ENCODE data around the gene NUAK1. TPM values are rescaled to one million over a fixed set of nuclear protein-coding genes. Genes with fewer than 3 reads are reported as not detected.

Gene NUAK1
- polyA plus RNA-seq, 6 donors from 2014 or later, result not detected

Other genes with a start within 250 kb of the NUAK1 start
- gene CKAP4, start 109.1 kb upstream of the NUAK1 start, polyA plus RNA-seq (ENCODE audit: low read depth in 6 of 6), result 10 to 100 TPM in 1 of 6 donors, 1 to 10 TPM in 5; 3.1 to 11.1 (median 3.7) TPM
- 10 to 100 TPM; 17.0 to 56.4 (median 47.6) TPM for gene TCP11L2, start 163.8 kb upstream of the NUAK1 start, polyA plus RNA-seq (ENCODE audit: low read depth in 6 of 6)
- gene POLR3B, start 218.8 kb upstream of the NUAK1 start, polyA plus RNA-seq (ENCODE audit: low read depth in 6 of 6), result 1 to 10 TPM in 5 of 6 donors, not detected in 1; 3.0 to 4.7 (median 3.3) TPM

All from naive B cell (primary cell).